Ureter (tissue), 1 donor: ENCODE measurements around the gene RPS16. TPM values are rescaled to one million over a fixed set of nuclear protein-coding genes. Genes with fewer than 3 reads are reported as not detected.
A peak's percentile ranks its signal among the peaks of the same experiment; 100 is the strongest.

Source experiments
- DNase-seq: peaks from one replicate; pipeline ENCODE4 v3.0.0-alpha.2; 2020; ENCODE audit warnings: low spot score
- total RNA-seq: library from RNA; stranded (reverse); gene quantifications from one replicate; pipeline ENCODE4 v1.2.4, GENCODE V29; 2023
- donor health status: DM: yes; HTN: yes; CAD: no.

RPS16 gene
- total RNA-seq, 1 donor from 2014 or later: 2,118 TPM

GRCh38 chr19:39422020-39422419 lies 13.7 kb downstream of the RPS16 start:
- DNase-seq: no peak

- no peak for DNase-seq
These were observed 15.0 kb downstream of the RPS16 start for GRCh38 chr19:39420769-39421168.

- no peak for DNase-seq
These were observed 16.7 kb downstream of the RPS16 start for GRCh38 chr19:39419003-39419402.

- DNase-seq: no peak
These were observed 18.1 kb downstream of the RPS16 start for GRCh38 chr19:39417463-39418181.

- DNase-seq: no peak
These were observed 19.3 kb downstream of the RPS16 start for GRCh38 chr19:39416152-39417120.

GRCh38 chr19:39415111-39416046 lies 20.4 kb downstream of the RPS16 start:
- no peak for DNase-seq

- DNase-seq: no peak
These were observed 21.7 kb downstream of the RPS16 start for GRCh38 chr19:39413911-39414608.

- peak; percentile 75 for DNase-seq
These were observed 22.4 kb downstream of the RPS16 start for GRCh38 chr19:39413272-39413910.

GRCh38 chr19:39412867-39413271 lies 22.9 kb downstream of the RPS16 start:
- DNase-seq: no peak

- DNase-seq: peak; percentile 99
These were observed 23.5 kb downstream of the RPS16 start, which contains the start of gene PLEKHG2 for GRCh38 chr19:39412100-39412866. Gene PLEKHG2 (plus strand): TSS chr19:39412669. CDS start chr19:39414087, 1,418 bp downstream.

GRCh38 chr19:39411832-39412099 lies 24.0 kb downstream of the RPS16 start:
- DNase-seq: peak; percentile 95

- DNase-seq: peak; percentile 69
These were observed 24.5 kb downstream of the RPS16 start for GRCh38 chr19:39411081-39411831.

- no peak for DNase-seq
These were observed 25.0 kb downstream of the RPS16 start for GRCh38 chr19:39410831-39411080.

GRCh38 chr19:39410017-39410830 lies 25.5 kb downstream of the RPS16 start:
- DNase-seq: peak; percentile 88

- DNase-seq: peak; percentile 96
These were observed 26.3 kb downstream of the RPS16 start for GRCh38 chr19:39409208-39410016.

- DNase-seq: no peak
These were observed 27.1 kb downstream of the RPS16 start for GRCh38 chr19:39408392-39409207.
